Measurements from ENCODE around the gene MED12L.

MED12L gene

DNA sequence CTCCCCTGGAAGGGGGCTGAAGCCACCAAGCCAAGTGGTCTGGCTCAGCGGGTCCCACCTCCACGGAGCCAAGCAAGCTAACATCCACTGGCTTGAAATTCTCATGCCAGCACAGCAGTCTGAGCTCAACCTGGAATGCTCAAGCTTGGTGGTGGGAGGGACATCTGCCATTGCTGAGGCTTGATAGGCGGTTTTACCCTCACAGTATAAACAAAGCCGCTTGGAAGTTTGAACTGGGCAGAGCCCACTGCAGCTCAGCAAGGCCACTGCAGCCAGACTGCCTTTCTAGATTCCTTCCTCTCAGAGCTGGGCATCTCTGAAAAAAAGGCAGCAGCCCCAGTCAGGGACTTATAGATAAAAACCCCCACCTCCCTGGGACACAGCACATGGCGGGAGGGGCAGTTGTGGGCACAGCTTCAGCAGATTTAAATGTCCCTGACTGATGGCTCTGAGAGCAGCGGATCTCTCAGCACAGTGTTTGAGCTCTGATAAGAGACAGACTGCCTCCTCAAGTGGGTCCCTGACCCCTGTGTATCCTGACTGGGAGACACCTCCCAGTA is 398.6 kb downstream of the MED12L start:
- DNase-seq (ENCODE audit: low read depth in 1 of 2, low spot score in 1 of 2) = no peak

More for the DNA sequence above, 398.6 kb downstream of the MED12L start:
- in situ Hi-C loops (cut with HindIII; ENCODE audit: low pct_unique_long_range_greater_than_20kb, low sequenced_read_pairs) = no loop called here
- TF ChIP-seq JUND (IDR thresholded peaks at IDR 0.05; ENCODE audit: low read depth) = no peak
